B cell (primary cell): Measurements from ENCODE around the gene RABEPK. TPM values are rescaled to one million over a fixed set of nuclear protein-coding genes. Genes with fewer than 3 reads are reported as not detected.
A peak's percentile ranks its signal among the peaks of the same experiment; 100 is the strongest.
"Not testable (repeated sequence)": the region's sequence is repeated elsewhere in the genome, so short reads cannot be mapped to it uniquely, and the experiment has no call there.

Source experiments
- ATAC-seq: fragments of 200-7000 bp; cut with Tn5 transposase; one replicate; pipeline ENCODE4 v1.10.0; 2021; ENCODE audit warnings: low read depth, mild to moderate bottlenecking, moderate number of reproducible peaks, moderate library complexity
- CTCF ChIA-PET: fragments of 350-600 bp; sonication (Branson Sonifier 250); formaldehyde crosslinking; loops from one replicate; lab custom pipeline; 2021; ENCODE audit warnings: antibody characterized with exemption, inconsistent platforms; lab: Charles Lee
- POLR2A ChIA-PET: fragments of 350-600 bp; sonication (Branson Sonifier 250); formaldehyde crosslinking; loops from one replicate; lab custom pipeline; 2021; ENCODE audit warnings: antibody characterized with exemption; lab: Charles Lee
- DNase-seq: peaks from one replicate; pipeline ENCODE4 v3.0.0; 2013
- H2AFZ ChIP-seq: 2 replicates; pipeline ENCODE4 v1.6.1; 2012; ENCODE audit warnings: mild to moderate bottlenecking, low read depth, low read length; ENCODE audit not compliant: insufficient read depth, poor library complexity, severe bottlenecking
- H3K27ac ChIP-seq, 2 donors: 1 replicate in 1 of 2; 2 replicates in 1 of 2; pipeline ENCODE4 v1.5.1; 2012 to 2013; ENCODE audit warnings: low read length in 2 of 2, mild to moderate bottlenecking in 2 of 2, moderate library complexity in 1 of 2
- H3K27me3 ChIP-seq, 4 experiments: fragments of 200-600 bp in 1 of 4; sonication (generic) in 1 of 4; replicated peaks in 1 of 4; 1 replicate in 2 of 4; 2 replicates in 2 of 4; pipeline versions ENCODE4 v1.6.1 to v1.7.0; 2013 to 2016; ENCODE audit warnings: low read length in 3 of 4, mild to moderate bottlenecking in 2 of 4, mixed read lengths in 1 of 4, moderate library complexity in 1 of 4; ENCODE audit not compliant: insufficient read depth in 4 of 4, control insufficient read depth in 3 of 4; ENCODE audit errors: control extremely low read depth in 1 of 4
- H3K36me3 ChIP-seq, 2 experiments: replicated peaks in 1 of 2; 1 replicate in 1 of 2; 2 replicates in 1 of 2; pipeline versions ENCODE4 v1.6.1 to v1.7.1; 2013; ENCODE audit warnings: low read length in 1 of 2; ENCODE audit not compliant: insufficient read depth in 2 of 2, control insufficient read depth in 1 of 2; ENCODE audit errors: control extremely low read depth in 1 of 2, extremely low read depth in 1 of 2
- H3K4me1 ChIP-seq, 2 donors: fragments of 200-600 bp in 1 of 2; sonication (generic) in 1 of 2; 1 replicate in 1 of 2; 2 replicates in 1 of 2; pipeline versions ENCODE4 v1.5.1 to v1.6.1; 2013 to 2017; ENCODE audit warnings: low read length in 2 of 2; ENCODE audit not compliant: control insufficient read depth in 2 of 2, insufficient read depth in 2 of 2
- H3K4me2 ChIP-seq: replicated peaks from 2 replicates; pipeline ENCODE3; 2012; ENCODE audit warnings: mild to moderate bottlenecking, low read depth, low read length; ENCODE audit not compliant: poor library complexity, severe bottlenecking
- H3K4me3 ChIP-seq, 5 experiments: fragments of 200-600 bp in 1 of 5; sonication (generic) in 1 of 5; 1 replicate in 3 of 5; 2 replicates in 2 of 5; pipeline versions ENCODE4 v1.5.1 to v1.7.0; 2011 to 2016; ENCODE audit warnings: low read length in 4 of 5, mild to moderate bottlenecking in 4 of 5, low read depth in 2 of 5, control low read depth in 1 of 5, moderate library complexity in 1 of 5; ENCODE audit not compliant: insufficient read depth in 1 of 5; ENCODE audit errors: control extremely low read depth in 1 of 5, extremely low read depth in 1 of 5
- H3K79me2 ChIP-seq: fragments of 200-600 bp; sonication (generic); one replicate; pipeline ENCODE4 v1.6.0; 2016; ENCODE audit warnings: low read length; ENCODE audit not compliant: control insufficient read depth, insufficient read depth
- H3K9ac ChIP-seq: fragments of 200-600 bp; sonication (generic); 2 replicates; pipeline ENCODE4 v1.6.1; 2017; ENCODE audit warnings: mild to moderate bottlenecking, low read length, moderate library complexity
- H3K9me3 ChIP-seq, 3 donors: one replicate each; pipeline versions ENCODE4 v1.6.1 to v1.7.1; 2013; ENCODE audit warnings: low read length in 2 of 3; ENCODE audit not compliant: control insufficient read depth in 2 of 3, insufficient read depth in 1 of 3; ENCODE audit errors: control extremely low read depth in 1 of 3
- H4K20me1 ChIP-seq: 2 replicates; pipeline ENCODE4 v1.6.0; 2012; ENCODE audit warnings: mild to moderate bottlenecking, low read length; ENCODE audit not compliant: insufficient read depth, control insufficient read depth, poor library complexity, severe bottlenecking
- H3K27ac Mint-ChIP-seq: one replicate; pipeline ENCODE4 v1.8.0; 2021; ENCODE audit warnings: mixed read lengths
- H3K27me3 Mint-ChIP-seq: one replicate; pipeline ENCODE4 v1.8.0; 2021; ENCODE audit warnings: mixed read lengths
- H3K4me1 Mint-ChIP-seq: one replicate; pipeline ENCODE4 v1.8.0; 2021; ENCODE audit warnings: mixed read lengths
- H3K4me3 Mint-ChIP-seq: one replicate; pipeline ENCODE4 v1.8.0; 2021; ENCODE audit warnings: mixed read lengths
- H3K9me3 Mint-ChIP-seq: one replicate; pipeline ENCODE4 v1.8.0; 2022; ENCODE audit warnings: mixed read lengths; ENCODE audit not compliant: insufficient read depth
- CTCF ChIP-seq: fragments of 200-600 bp; IDR thresholded peaks from one replicate; pipeline ENCODE4 v1.8.0; 2022; ENCODE audit warnings: antibody characterized with exemption, mild to moderate bottlenecking
- EZH2 ChIP-seq: IDR thresholded peaks from 2 replicates; pipeline ENCODE4 v1.6.1; 2012; ENCODE audit warnings: borderline replicate concordance, low read depth, mild to moderate bottlenecking, moderate library complexity, low read length; ENCODE audit not compliant: insufficient read depth, poor library complexity, severe bottlenecking
- WGBS: methylation state at CpG from one replicate; pipeline ENCODE4 v1.1.5; 2013; ENCODE audit warnings: missing lambda C conversion rate; ENCODE audit not compliant: insufficient coverage; 5-methylcytosine and 5-hydroxymethylcytosine counted together
- intact Hi-C: fragments of 100-400 bp; cut with micrococcal nuclease; formaldehyde crosslinking; loops from one replicate; pipeline ENCODE4 v1.10.0; 2022
- polyA plus RNA-seq: library from polyadenylated mRNA; depleted of rRNA; stranded (reverse); fragments of >200 nt; gene quantifications from 2 replicates; pipeline ENCODE4 v1.2.3, GENCODE V29; 2012
- total RNA-seq, 2 donors: library from RNA; stranded (reverse); fragments of 120-200 nt in 1 of 2; gene quantifications; 1 replicate in 1 of 2; 2 replicates in 1 of 2; pipeline versions ENCODE4 v1.2.3 to v1.2.4, GENCODE V29; 2013 to 2022

The RABEPK gene
- total and polyA plus RNA-seq, 2 donors (not counting 1 experiment from before 2014, with no cell fraction given) = 9.0 to 12.2 TPM

- POLR2A ChIA-PET = interaction anchor here (1.1 kb wide), 1 partner anchor 21 kb away, joined by 4 read pairs; the partner anchor contains the start of gene HSPA5
- no peaks in the 10 kb centered on the region for H3K9me3 Mint-ChIP-seq
- ATAC-seq = no peak
- Histone ChIP-seq H3K9ac (peak overlapping the region; percentile 99), H3K4me3 (peak overlapping the region; percentile 58 to 100 (median 88)), H3K4me1 (peaks cover 20 to 27% of the 10 kb centered on the region in 2 donors), H3K79me2 (peaks cover 55% of the 10 kb centered on the region), H3K36me3 (peaks cover 2 to 8% of the 10 kb centered on the region in 2 experiments), H3K27me3 (no peaks in the 10 kb centered on the region), H3K27ac (peak overlapping the region; percentile 96 to 100), H3K4me2 (peak overlapping the region; percentile 93), H3K9me3 (peaks cover 0 to 18% (median 7%) of the 10 kb centered on the region in 3 donors), H2AFZ (peak overlapping the region; percentile 98), H4K20me1 (peaks cover 24% of the 10 kb centered on the region)
- H3K27me3 Mint-ChIP-seq = no peaks in the 10 kb centered on the region
- 80% methylated on average over 1 of the region's 11 CpGs for WGBS
- TF ChIP-seq EZH2 (no peak), CTCF (no peak)
- intact Hi-C loops = loop anchor here (5.0 kb wide), 3 partner anchors 320 to 845 kb away; partner anchors contain the start of genes GOLGA1, NR6A1 and PSMB7
- DNase-seq = no peak
- peaks cover 44% of the 10 kb centered on the region for H3K4me1 Mint-ChIP-seq
- peak overlapping the region; percentile 100 for H3K27ac Mint-ChIP-seq
- CTCF ChIA-PET = interaction anchor here (1.0 to 1.9 kb wide), 2 partner anchors 18 to 63 kb away, joined by 3 to 8 read pairs; no protein-coding TSS in a partner anchor
- H3K4me3 Mint-ChIP-seq = peak overlapping the region; percentile 99
These were observed 62.1 kb downstream of the RABEPK start for GRCh38 chr9:125262294-125262991.

- H3K4me1 Mint-ChIP-seq = peaks cover 51% of the 10 kb centered on the region
- ATAC-seq, H3K27ac Mint-ChIP-seq, H3K9me3 Mint-ChIP-seq, H3K4me3 ChIP-seq, CTCF ChIA-PET, H3K27me3 Mint-ChIP-seq, POLR2A ChIA-PET, H3K9ac ChIP-seq, DNase-seq, H2AFZ ChIP-seq, H3K27me3 ChIP-seq, H3K27ac ChIP-seq: not testable (repeated sequence)
- Histone ChIP-seq H3K4me2 (peak overlapping the region; percentile 24), H3K36me3 (peaks cover 2 to 10% of the 10 kb centered on the region in 2 experiments), H4K20me1 (peaks cover 36% of the 10 kb centered on the region), H3K4me1 (peaks cover 24 to 27% of the 10 kb centered on the region in 2 donors), H3K9me3 (peaks cover 0 to 18% (median 7%) of the 10 kb centered on the region in 3 donors), H3K79me2 (peaks cover 71% of the 10 kb centered on the region)
- 40% methylated on average over 3 of the region's 7 CpGs for WGBS
- H3K4me3 Mint-ChIP-seq = peak overlapping the region; percentile 54
- intact Hi-C loops = loop anchor here (5.0 kb wide), 3 partner anchors 322 to 847 kb away; partner anchors contain the start of genes GOLGA1, NR6A1 and PSMB7
These were observed 63.7 kb downstream of the RABEPK start for GRCh38 chr9:125264068-125264467.
